Neural cell (in vitro differentiated cells): ENCODE measurements around the gene CIRBP.

Experiments used
- EZH2 ChIP-seq: fragments of 200-600, 300-800 bp; shearing (Covaris generic), sonication (generic); IDR thresholded peaks from 2 replicates; pipeline ENCODE4 v1.6.1; 2014; ENCODE audit warnings: antibody characterized with exemption, low read length, borderline replicate concordance, mild to moderate bottlenecking; ENCODE audit not compliant: insufficient read depth, poor library complexity, severe bottlenecking
- MXI1 ChIP-seq: fragments of 450-650 bp; conservative IDR thresholded peaks from 2 replicates; pipeline ENCODE4 v1.6.1; 2014; ENCODE audit warnings: antibody characterized with exemption, mild to moderate bottlenecking; ENCODE audit not compliant: poor library complexity, severe bottlenecking
- TF ChIP-seq, protein P1 (sequence below): fragments of 450-650 bp; IDR thresholded peaks from 2 replicates; pipeline ENCODE4 v1.5.1; 2014; ENCODE audit warnings: antibody characterized with exemption, mild to moderate bottlenecking, moderate library complexity; ENCODE audit not compliant: poor library complexity, severe bottlenecking

DNA sequence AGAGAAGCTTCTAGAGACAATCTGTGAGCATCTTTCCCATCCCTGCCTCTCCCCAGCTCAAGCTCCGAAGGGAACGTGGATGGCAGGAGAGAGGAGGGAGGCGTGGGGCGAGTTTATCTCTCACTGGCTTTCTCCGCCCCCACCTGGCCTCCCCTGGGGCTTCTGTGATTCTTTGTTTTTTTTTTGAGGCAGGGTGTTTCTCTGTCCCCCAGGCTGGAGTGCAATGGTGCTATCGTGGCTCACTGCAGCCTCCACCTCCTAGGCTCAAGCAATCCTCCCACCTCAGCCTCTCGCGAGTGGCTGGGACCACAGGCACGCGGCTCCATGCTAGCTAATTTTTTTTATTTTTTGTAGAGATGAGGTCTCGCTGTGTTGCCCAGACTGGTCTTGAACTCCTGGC is 39.6 kb downstream of the CIRBP start:
- no peak for TF ChIP-seq EZH2
- TF ChIP-seq, protein P1, sequence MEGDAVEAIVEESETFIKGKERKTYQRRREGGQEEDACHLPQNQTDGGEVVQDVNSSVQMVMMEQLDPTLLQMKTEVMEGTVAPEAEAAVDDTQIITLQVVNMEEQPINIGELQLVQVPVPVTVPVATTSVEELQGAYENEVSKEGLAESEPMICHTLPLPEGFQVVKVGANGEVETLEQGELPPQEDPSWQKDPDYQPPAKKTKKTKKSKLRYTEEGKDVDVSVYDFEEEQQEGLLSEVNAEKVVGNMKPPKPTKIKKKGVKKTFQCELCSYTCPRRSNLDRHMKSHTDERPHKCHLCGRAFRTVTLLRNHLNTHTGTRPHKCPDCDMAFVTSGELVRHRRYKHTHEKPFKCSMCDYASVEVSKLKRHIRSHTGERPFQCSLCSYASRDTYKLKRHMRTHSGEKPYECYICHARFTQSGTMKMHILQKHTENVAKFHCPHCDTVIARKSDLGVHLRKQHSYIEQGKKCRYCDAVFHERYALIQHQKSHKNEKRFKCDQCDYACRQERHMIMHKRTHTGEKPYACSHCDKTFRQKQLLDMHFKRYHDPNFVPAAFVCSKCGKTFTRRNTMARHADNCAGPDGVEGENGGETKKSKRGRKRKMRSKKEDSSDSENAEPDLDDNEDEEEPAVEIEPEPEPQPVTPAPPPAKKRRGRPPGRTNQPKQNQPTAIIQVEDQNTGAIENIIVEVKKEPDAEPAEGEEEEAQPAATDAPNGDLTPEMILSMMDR = no peak
- TF ChIP-seq MXI1 = no peak
